TTC549 (cell line): ENCODE data around the gene MRGPRG.
"Not testable (repeated sequence)": the region's sequence is repeated elsewhere in the genome, so short reads cannot be mapped to it uniquely, and the experiment has no call there.

ENCODE experiments used
- FAIRE-seq: peaks from 2 replicates; lab custom pipeline; 2012; peaks lifted over from hg19 to GRCh38; lab: Jason Lieb, UNC

The MRGPRG gene, protein sequence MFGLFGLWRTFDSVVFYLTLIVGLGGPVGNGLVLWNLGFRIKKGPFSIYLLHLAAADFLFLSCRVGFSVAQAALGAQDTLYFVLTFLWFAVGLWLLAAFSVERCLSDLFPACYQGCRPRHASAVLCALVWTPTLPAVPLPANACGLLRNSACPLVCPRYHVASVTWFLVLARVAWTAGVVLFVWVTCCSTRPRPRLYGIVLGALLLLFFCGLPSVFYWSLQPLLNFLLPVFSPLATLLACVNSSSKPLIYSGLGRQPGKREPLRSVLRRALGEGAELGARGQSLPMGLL

DNA sequence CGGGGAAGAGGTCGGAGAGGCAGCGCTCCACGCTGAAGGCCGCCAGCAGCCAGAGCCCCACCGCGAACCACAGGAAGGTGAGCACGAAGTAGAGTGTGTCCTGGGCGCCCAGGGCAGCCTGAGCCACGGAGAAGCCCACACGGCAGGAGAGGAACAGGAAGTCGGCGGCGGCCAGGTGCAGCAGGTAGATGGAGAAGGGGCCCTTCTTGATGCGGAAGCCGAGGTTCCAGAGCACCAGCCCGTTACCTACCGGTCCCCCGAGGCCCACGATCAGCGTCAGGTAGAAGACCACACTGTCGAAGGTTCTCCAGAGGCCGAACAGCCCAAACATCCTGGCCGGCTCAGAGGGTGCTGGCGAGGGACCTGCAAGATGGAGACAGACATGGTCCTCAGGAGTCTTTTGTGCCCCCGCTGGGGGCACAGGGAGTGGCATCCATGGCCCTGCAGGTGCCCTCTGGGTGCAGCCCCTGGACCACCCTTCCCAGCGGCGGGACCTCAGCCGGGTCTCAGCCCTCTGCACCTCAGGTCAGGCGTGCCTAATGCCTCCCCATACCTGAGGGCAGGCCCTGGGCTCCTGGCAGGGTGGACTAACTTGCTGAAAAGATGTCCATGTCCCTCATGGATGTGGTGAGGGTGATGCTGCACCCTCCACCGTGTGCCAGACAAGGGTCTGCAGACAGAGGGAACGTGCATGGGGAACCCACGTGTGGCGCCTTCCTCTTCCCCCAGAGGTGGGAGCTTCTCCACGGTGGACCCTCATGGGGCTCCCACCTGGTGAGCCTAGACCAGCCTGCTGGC lies at the start of gene MRGPRG:
Gene MRGPRG, minus strand, starts transcription at position 331 of the 798 bp plus-strand sequence. Its CDS starts 0 bp downstream, at position 331.
- FAIRE-seq = no peak

DNA sequence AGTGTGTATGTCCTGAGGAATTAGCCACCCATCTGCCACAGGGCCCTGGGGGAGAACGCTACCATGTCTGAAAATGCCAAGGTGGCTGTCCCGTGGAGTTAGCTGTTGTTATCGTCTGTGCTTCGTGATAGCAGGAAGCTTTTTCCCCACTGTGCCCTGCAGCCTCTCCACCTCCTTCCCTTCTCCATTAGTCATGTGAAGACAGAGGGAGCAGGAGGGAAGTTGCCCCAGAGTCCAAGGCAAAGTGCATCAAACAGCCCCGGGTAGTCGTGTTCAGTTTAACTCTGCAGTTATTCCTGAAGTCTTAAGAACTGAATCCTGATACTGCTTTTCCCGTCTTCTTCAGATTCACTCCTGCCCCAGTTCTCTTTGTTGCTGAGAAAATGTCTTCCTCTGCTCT lies 43.9 kb upstream of the MRGPRG start:
- not testable (repeated sequence) for FAIRE-seq

DNA sequence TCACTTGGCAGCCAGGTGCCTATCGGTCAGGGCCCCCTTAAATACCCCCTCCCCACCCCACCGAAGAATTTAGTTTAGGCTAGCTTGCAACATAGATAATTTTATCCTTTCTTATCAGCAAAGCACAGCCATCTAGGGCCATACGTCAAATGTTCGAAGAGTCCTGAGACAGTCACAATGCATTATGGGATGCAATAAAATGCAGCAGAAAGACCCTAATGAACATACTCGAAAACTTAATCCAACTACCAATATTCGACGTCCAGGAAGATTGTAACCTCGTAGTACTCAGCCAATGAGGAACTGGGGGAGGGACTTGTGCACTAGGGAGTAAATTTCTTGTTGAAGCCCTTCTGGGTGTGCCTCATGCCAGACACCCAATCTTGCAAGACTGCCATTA lies 43.2 kb upstream of the MRGPRG start:
- FAIRE-seq = not testable (repeated sequence)

DNA sequence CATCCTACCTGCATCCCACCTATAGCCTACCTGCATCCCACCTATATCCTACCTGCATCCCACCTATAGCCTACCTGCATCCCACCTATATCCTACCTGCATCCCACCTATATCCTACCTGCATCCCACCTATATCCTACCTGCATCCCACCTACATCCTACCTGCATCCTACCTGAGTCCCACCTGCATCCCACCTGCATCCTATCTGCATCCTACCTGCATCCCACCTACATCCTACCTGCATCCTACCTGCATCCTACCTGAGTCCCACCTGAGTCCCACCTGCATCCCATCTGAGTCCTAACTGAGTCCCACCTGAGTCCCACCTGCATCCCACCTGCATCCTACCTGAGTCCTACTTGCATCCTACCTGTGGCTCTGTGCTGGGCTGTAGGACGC lies 38.9 kb upstream of the MRGPRG start:
- not testable (repeated sequence) for FAIRE-seq

DNA sequence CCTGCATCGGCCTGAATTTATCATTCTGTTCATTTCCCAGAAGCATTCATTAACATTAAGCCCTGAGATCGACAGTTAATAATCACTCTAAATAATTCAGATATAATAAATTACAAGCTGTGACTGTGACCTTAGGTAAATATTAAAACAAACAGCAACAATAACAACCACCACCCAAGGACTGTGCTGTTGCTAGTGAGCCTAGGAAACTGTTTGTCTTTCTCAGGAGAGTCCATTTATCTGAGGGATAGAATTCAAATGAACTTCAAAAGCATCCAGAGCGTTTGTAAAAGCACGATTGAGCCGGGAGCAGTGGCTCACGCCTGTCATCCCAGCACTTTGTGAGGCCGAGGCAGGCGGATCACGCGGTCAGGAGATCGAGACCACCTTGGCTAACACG lies 36.6 kb upstream of the MRGPRG start:
- not testable (repeated sequence) for FAIRE-seq

DNA sequence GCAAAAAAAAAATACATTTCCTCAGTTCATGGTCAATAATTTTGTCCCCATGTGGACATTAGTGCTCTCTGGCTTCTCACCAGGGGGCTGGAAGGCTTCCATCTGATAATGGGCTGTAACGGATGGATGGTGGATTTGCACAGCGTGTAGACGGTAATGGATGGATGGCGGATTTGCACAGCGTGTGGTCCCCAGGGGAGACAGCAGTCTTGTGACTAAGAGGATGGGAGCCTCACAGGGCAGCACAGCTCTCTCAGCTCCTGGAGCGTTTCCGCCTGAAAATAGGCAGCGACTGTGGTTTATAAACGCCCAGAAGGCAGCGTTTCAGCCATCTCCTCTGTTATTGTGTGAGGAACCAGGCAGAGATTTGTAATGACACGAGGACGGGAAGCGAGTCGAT lies 36.2 kb upstream of the MRGPRG start:
- FAIRE-seq = not testable (repeated sequence)

DNA sequence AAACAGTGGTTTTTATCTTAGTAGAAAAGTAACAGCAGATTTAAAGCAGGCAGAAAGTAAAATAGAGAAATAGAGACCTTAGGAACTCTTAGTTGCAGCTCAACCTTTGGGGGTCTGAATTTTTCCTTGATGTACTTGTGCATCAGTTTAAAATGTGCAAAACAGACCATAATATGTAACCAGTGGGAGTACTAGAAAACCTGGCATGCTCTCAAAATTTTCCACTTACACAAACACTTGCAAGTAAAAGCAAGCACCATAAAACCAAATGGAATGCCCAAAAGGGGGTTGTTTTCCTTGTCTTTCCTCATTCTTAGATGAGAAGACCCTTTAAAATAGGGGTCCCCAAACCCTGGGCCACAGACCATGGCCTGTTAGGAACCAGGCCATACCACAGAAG lies 26.5 kb upstream of the MRGPRG start:
- FAIRE-seq = no peak

DNA sequence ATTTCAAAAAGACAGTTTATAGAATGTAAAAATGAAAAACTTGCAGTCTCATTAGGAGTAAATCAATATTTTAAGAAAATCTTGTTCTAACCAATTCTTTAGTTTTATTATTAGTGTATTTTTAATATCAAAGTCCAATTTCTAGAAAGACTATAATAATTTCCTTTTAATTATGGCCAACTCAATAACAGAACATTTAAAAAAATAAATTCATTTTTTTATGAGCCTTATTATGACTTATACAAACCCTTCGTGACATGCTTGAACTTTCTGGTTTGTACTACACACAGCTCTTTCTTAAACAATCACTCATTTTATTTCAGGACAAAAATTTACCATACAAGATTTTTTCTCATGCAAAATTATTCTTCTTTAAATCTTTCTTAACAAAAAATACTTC lies 25.3 kb upstream of the MRGPRG start:
- FAIRE-seq = no peak

DNA sequence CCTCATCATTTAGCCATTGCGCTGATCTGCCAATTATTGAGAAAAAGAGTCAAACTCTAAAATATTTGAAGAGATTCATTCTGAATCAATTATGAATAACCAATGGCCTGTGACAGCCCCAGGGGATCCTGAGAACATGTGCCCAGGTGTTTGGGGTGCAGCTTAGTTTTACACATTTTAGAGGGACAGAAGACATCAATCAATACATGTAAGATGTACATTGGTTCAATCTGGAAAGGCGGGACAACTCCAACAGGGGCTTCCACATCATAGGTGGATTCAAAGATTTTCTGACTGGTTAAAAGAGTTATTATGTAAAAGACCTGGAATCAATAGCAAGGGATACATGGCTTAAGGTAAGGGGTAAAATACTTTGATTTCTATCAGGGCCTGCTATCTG lies 18.5 kb upstream of the MRGPRG start:
- no peak for FAIRE-seq

DNA sequence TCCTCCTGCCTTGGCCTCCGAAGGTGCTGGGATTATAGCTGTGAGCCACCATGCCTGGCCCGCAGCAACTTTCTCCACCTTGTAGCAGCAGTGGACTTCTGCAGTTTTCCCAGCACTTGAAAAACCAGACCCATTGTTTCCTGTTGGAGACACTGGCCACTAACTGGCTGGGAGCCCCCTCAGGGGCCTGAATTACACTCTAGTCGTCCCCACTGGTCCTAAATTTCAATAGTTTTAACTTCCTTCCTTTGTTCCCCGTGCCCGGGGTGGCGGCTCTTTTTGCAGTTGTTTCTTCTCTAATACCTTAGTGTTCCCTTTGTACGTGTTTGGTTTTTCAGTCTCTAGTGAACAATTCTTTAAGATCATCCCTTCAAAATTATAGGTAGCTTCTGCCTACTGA lies 16.2 kb upstream of the MRGPRG start:
- no peak for FAIRE-seq

DNA sequence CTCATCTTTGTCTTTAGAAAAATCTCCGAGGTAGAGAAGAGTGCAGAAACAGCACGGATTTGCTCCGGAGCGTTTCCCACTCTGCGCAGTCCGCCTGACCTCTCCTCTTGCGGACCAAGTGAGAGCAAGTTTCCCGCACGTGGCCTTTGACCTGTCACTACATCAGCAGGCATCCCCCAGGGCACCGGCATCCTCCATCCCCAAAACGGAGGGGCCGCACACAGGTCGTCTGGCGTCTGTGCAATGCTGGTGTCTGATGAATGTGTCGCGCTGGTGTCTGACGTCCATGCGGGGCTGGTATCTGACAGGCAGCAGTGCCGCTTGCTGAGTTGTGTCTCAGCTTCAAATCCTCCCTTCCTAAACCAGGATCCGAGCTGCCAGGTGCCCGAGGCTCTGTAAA lies 14.3 kb upstream of the MRGPRG start:
- no peak for FAIRE-seq

DNA sequence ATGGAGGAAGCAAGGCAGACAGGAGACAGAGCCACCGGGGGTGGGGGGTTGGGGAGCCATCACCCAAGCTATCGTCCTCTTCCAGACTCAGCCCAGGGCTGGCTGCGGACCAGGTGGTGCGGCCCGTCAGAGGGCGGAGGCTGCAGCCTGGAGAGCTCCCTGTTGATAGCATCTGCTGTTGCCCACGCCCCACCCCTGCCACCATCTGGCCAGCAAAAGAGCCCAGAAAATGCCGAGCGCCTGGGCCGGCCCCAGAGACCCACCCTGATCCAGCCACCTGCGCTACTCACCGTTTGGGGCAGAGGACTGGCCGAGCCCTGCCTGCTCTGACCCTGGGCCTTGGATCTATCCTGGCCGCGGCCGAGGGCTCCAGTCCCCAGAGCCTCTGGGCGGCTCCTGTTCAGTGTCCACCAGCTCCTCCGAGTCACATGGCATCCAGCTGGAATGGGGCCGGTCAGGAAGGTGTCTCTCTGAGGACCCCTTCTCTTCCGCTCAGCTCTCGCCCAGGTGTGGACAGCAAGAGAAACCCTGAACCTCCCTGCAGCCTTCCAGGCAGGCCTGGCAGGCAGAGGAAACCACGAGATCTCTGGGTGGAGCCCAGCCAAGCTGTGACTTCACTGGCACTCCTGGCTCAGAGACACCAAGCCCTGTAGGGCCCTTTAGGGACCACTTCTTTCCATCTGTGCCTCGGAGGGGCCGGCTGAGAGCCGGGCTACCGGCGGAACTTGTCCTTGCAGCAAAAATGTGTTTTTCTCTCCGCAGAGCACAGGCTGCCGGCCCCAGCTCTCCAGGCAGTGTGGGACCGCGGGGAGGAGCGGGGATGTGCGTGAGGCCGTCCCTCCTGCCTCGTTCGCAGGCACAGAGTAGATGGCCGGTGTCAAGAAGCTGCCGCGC lies 13.5 kb upstream of the MRGPRG start, which contains the start of gene MRGPRE:
Gene MRGPRE, minus strand, starts transcription at position 567 of the 894 bp plus-strand sequence. CDS start 3,618 bp downstream, outside the sequence.
- no peak for FAIRE-seq

DNA sequence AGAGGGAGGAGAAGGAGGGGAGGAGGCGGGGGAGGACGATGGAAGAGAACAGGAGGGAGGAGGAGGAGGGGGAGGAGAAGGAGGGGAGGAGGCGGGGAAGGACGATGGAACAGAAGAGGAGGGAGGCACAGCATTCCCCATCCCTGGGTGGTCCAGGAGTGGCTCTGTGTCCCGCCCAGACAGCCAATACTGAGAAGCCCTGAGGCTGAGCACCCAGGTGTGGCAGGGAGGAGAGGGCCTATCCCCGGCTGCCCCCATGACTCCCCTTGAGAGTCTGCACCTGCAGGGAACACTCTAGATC lies 12.9 kb upstream of the MRGPRG start:
- no peak for FAIRE-seq

DNA sequence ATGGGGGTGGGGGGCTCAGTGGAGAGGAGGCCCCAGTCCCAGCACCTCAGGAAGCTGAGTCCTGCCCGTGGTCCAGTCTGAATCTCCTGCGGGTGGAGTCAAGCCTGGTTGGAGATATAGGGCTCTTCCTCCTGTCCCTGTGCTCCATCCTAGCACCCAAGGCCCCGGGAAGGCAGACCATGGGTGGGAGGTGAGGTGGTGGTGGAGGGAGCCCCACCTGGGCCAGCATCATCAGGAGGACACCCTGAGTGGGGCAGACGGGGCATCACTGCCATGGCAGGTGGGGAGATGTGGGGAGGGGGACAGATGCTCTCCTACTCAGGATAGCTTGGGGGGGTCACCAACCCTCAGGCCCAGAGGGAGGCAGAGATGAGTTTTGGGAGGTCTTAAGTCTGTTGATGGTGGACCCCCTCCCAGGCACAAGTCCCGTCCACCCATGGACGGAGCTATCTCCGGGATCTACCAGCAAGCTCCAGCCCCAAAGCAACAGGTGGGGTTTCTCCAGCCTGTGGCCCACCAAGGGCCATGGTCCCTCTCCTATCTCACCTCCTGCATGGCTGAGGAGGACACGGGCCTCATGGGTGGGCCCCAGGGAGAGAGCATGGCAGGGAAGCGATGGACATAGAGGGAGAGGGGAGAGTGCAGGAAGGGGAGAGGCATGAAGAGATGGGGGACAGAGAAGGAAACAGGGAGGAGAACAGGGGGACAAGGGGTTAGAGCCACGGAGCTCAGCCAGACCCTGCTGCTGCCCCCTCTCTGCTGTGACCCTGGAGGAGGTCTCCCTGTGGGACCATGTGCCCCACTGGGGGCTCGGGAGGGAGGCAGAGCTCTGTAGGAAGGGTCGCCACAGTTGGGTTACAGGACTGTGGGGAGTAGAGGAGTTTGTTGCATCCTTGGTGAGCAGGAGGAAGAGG lies 12.3 kb upstream of the MRGPRG start:
- no peak for FAIRE-seq

DNA sequence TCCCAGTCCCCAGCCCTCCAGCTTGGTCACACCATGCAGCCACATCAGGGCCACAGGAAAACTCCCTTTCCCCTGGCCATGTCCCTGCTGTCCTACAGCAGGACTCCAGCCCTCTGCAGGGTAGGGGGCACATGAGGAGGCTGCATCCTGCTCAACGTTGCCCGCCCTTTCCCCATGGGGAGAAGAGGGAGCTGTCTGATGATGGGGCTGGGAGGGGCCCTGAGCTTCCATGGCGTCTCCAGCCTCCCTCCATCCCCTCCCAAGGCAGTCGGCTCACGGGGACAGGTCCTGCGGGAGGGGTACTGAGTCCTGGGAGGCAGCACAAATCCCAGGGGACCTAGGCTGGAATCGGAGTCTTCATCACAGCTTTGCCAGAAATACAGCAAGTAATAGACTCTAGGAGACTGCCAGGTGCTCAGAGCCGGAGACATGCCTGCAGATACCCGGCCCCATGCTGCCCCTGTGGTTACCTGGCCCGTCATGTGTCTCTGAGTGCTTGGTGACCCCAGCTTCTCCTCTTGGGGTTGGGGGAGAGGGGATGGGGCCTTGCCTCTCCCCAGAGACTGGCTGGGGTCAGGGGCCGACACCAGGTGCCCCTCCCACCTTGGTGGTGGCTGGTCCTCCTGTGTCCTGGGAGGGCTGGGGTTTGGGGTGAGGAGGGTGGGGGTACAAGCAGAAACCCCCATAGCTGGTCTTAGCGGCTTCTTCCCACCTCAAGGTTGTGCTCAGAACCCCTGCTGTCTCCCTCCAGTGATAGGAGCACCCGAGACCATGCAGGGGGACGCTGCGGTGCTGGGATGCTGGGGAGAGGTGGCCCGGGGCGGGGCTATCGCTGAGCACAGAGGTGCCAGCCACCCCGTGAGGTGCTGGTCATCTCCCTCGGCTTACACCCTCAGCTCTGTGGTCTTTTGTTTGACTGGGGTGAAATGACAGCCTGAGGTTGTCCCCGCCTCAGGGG lies 11.3 kb upstream of the MRGPRG start:
- no peak for FAIRE-seq

DNA sequence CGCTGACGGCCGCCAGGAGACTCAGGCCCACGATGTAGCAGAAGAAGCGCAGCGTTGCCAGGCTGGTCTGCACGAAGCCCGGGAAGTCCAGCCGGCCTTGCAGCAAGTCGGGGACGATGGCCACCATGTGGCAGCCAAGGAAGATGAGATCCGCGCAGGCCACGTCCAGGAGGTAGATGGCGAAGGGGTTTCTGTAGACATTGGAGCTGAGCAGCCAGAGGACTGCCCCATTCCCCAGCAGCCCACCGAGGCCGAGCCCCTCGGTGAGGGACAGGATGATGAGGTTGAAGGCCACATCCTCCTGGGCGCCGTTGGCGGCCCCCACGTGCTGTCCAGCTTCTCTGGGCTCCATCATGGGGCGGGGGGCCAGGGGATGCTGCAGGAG lies 9.8 kb upstream of the MRGPRG start:
- FAIRE-seq = no peak

DNA sequence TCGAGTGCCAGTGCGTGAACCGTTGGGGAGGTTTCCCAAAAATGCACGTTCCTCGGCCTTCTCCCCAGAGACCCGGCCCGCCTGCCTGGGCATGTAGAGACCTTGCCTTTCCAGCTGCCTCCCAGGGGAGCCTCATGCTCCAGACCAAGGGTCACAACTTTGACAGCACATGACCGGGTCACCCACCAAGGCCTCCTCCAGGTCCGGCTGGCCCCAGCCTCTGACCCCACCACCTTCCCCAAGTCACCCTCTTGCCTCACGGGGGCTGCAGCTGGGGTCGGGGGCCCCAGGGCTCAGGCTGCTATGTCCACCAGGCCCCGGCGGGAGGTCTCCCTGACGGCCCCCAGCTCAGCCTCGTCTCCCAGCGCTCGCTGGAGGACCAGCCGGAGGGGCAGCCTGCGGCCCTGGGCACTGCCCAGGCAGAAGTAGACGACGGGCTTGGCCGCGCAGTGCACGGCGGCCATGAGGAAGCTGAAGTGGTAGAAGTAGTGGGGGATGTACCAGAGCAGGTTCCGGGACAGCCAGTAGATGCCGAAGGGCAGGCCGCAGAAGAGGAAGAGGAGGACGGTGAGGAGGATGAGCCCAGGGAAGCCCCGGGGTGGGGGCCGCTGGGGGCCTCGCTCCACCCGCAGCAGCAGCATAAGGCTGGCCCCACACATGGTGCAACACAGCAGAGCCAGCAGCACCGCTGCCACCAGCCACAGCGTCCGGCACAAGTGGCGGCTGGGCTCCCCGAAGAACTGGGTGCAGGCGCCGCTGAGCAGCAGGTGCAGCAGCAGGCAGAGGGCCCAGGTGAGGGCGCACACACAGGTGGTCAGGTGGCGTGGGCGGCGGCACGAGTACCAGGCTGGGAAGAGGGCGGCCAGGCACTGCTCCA lies 9.2 kb upstream of the MRGPRG start:
- FAIRE-seq = no peak

DNA sequence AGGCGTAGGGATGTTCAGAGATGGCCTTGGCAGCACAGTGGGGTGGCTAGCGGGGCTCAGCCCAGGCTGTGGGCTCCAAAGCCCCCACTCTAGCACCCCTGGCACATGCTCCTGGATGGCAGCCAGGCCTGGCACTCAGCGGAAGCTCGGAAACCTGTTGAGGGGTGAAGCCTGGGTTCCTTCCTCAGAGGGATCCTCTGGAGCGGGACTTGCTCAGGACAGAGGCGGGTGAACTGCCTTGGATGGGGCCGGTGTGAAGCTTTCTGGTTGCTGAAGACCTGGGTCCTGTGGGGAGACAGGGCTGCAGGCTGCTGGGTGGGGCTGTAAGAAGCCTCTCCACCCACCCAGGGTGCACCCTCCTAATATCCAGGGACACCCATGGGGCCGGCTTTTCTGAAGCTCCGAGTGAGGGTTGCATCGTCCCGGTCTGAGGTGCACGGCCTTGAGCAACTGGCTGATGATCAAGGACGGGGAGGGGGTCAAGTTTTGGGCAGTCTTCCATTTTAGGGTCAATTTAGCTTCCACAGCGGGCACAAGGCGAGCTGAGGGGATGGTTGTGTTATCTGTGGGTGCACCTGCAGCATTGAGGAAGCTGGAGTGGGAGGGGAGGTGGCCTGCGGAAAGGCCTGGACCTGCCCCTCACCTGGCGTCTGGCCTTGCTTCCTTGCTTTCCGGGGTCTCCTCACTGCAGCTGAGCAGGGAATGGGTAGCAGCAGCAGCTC lies 8.4 kb upstream of the MRGPRG start:
- FAIRE-seq = no peak
